ENCODE measurements around the gene EMD. TPM values are rescaled to one million over a fixed set of nuclear protein-coding genes. Genes with fewer than 3 reads are reported as not detected.

The EMD gene
- total and polyA plus RNA-seq, 2 donors (not counting 1 experiment from before 2014, with no cell fraction given): 26.4 to 72.1 TPM

GRCh38 chrX:154397888-154398667, 19.0 kb downstream of the EMD start, which contains the start of gene RPL10:
Gene RPL10 (plus strand): TSS chrX:154398377. CDS start chrX:154398520, 143 bp downstream.
- peaks cover 4% of the 10 kb centered on the region for H3K36me3 ChIP-seq (ENCODE audit: control insufficient read depth, insufficient read depth, low read length)
- H3K9ac ChIP-seq (ENCODE audit: insufficient read depth, low read length): peak within 1 kb of the TSS; percentile 90
- peak within 1 kb of the TSS; percentile 61 to 96 (median 72) for H3K4me3 ChIP-seq (replicated peaks in 1 of 4; ENCODE audit: control extremely low read depth in 1 of 4, insufficient read depth in 1 of 4, low read depth in 3 of 4, low read length in 4 of 4)
- DNase-seq (ENCODE audit: low read depth in 2 of 2): peak; percentile 95 to 98
- peak within 1 kb of the TSS; percentile 98 for H3K27ac ChIP-seq (ENCODE audit: insufficient read depth, low read length)
- no peak within 1 kb of the TSS for H2AFZ ChIP-seq (ENCODE audit: low read length)
- no peaks in the 10 kb centered on the region for H4K20me1 ChIP-seq (ENCODE audit: control insufficient read depth, extremely low read depth, insufficient read depth, low read length)
- H3K4me2 ChIP-seq (ENCODE audit: extremely low read depth, insufficient read depth, low read length): peak within 1 kb of the TSS; percentile 88
- TF ChIP-seq CTCF (conservative IDR thresholded peaks at IDR 0.05 in 1 of 2, IDR thresholded peaks at IDR 0.05 in 1 of 2; ENCODE audit: low read depth in 1 of 2, low read length in 2 of 2): no peak
- no peak for TF ChIP-seq EZH2 (IDR thresholded peaks at IDR 0.05; ENCODE audit: low read length, missing control alignments)
- no peaks in the 10 kb centered on the region for H3K27me3 ChIP-seq (ENCODE audit: control insufficient read depth, insufficient read depth, low read length)
- H3K79me2 ChIP-seq (ENCODE audit: control insufficient read depth, insufficient read depth, low read length): peaks cover 20% of the 10 kb centered on the region
- no peaks in the 10 kb centered on the region for H3K9me3 ChIP-seq (ENCODE audit: control insufficient read depth, insufficient read depth, low read depth, low read length)
- H3K4me1 ChIP-seq (ENCODE audit: control insufficient read depth, extremely low read depth, insufficient read depth, low read length): no peaks in the 10 kb centered on the region

GRCh38 chrX:154398668-154399526, 19.8 kb downstream of the EMD start:
- Histone ChIP-seq H3K27me3 (ENCODE audit: control insufficient read depth, insufficient read depth, low read length) (no peaks in the 10 kb centered on the region), H3K27ac (ENCODE audit: insufficient read depth, low read length) (peak overlapping the region; percentile 98), H3K9me3 (ENCODE audit: control insufficient read depth, insufficient read depth, low read depth, low read length) (no peaks in the 10 kb centered on the region), H3K79me2 (ENCODE audit: control insufficient read depth, insufficient read depth, low read length) (peaks cover 20% of the 10 kb centered on the region), H3K36me3 (ENCODE audit: control insufficient read depth, insufficient read depth, low read length) (peaks cover 4% of the 10 kb centered on the region), H3K4me1 (ENCODE audit: control insufficient read depth, extremely low read depth, insufficient read depth, low read length) (no peaks in the 10 kb centered on the region), H2AFZ (ENCODE audit: low read length) (no peak overlapping the region), H3K9ac (ENCODE audit: insufficient read depth, low read length) (peak overlapping the region; percentile 83), H4K20me1 (ENCODE audit: control insufficient read depth, extremely low read depth, insufficient read depth, low read length) (no peaks in the 10 kb centered on the region), H3K4me2 (ENCODE audit: extremely low read depth, insufficient read depth, low read length) (peak overlapping the region; percentile 88), H3K4me3 (replicated peaks in 1 of 4; ENCODE audit: control extremely low read depth in 1 of 4, insufficient read depth in 1 of 4, low read depth in 3 of 4, low read length in 4 of 4) (peak overlapping the region; percentile 61 to 96 (median 72))
- DNase-seq (ENCODE audit: low read depth in 2 of 2): peak; percentile 66 to 85
- TF ChIP-seq CTCF (conservative IDR thresholded peaks at IDR 0.05 in 1 of 2, IDR thresholded peaks at IDR 0.05 in 1 of 2; ENCODE audit: low read depth in 1 of 2, low read length in 2 of 2): peak; percentile 54 to 65
- no peak for TF ChIP-seq EZH2 (IDR thresholded peaks at IDR 0.05; ENCODE audit: low read length, missing control alignments)

All from fibroblast of lung (primary cell).